ENCODE results near the gene SLC31A1.

GRCh38 chr9:113246928-113247327 is 25.6 kb downstream of the SLC31A1 start:
- TF ChIP-seq CTCF (IDR thresholded peaks at IDR 0.05; ENCODE audit: control extremely low read depth in 1 of 3, insufficient read depth in 1 of 3, low read depth in 1 of 3, low read length in 3 of 3) (no peak), JUN (IDR thresholded peaks at IDR 0.05; ENCODE audit: low read depth, low read length) (no peak), CREB1 (IDR thresholded peaks at IDR 0.05) (no peak), POLR2AphosphoS5 (IDR thresholded peaks at IDR 0.05; ENCODE audit: low read depth, low read length) (no peak), ATF3 (IDR thresholded peaks at IDR 0.05; ENCODE audit: insufficient read depth, low read depth, low read length) (no peak), TAF1 (IDR thresholded peaks at IDR 0.05; ENCODE audit: low read depth, low read length) (no peak), RAD21 (IDR thresholded peaks at IDR 0.05 in 1 of 2, conservative IDR thresholded peaks at IDR 0.05 in 1 of 2; ENCODE audit: low read depth in 2 of 2, low read length in 2 of 2) (no peak), ZNF274 (IDR thresholded peaks at IDR 0.05; ENCODE audit: borderline replicate concordance, extremely low read depth, low read length) (no peak)
